AG09309 (cell line): ENCODE data around the gene ZRANB1.

ENCODE experiments used
- DNase-seq: peaks from one replicate; pipeline ENCODE4 v3.0.0-alpha.2; 2010; ENCODE audit warnings: low read depth
- H3K4me3 ChIP-seq: 2 replicates; pipeline ENCODE4 v1.5.1; 2011; ENCODE audit warnings: mild to moderate bottlenecking, low read depth, low read length, moderate library complexity; ENCODE audit not compliant: control insufficient read depth
- TF ChIP-seq, protein P1 (sequence below): IDR thresholded peaks from 2 replicates; pipeline ENCODE4 v1.5.1; 2011; ENCODE audit warnings: mild to moderate bottlenecking, low read depth, low read length, inconsistent platforms; ENCODE audit not compliant: insufficient read depth, control insufficient read depth; ENCODE audit errors: missing control alignments

The ZRANB1 gene

DNA sequence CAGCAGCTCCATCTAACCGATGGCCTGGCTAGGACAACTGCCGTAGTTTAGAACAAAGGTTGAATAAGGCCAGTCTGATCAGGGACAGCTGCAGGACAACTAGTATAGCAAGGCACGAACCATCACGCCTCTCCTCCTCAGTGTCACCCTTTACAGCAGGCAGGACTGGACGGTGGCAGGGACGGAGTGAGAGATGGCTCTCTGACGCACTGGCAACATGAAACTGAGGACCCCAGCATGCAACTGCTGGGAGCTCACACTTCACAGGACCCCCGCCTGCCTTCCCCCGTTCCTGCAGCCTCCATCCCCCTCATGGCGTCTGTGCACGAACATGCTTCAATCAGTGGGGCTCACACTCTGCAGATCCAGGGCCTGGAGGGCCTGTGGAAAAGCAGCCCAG lies 53.7 kb downstream of the ZRANB1 start:
- DNase-seq: no peak
- no peak overlapping the region for H3K4me3 ChIP-seq
- TF ChIP-seq, protein P1, sequence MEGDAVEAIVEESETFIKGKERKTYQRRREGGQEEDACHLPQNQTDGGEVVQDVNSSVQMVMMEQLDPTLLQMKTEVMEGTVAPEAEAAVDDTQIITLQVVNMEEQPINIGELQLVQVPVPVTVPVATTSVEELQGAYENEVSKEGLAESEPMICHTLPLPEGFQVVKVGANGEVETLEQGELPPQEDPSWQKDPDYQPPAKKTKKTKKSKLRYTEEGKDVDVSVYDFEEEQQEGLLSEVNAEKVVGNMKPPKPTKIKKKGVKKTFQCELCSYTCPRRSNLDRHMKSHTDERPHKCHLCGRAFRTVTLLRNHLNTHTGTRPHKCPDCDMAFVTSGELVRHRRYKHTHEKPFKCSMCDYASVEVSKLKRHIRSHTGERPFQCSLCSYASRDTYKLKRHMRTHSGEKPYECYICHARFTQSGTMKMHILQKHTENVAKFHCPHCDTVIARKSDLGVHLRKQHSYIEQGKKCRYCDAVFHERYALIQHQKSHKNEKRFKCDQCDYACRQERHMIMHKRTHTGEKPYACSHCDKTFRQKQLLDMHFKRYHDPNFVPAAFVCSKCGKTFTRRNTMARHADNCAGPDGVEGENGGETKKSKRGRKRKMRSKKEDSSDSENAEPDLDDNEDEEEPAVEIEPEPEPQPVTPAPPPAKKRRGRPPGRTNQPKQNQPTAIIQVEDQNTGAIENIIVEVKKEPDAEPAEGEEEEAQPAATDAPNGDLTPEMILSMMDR: no peak

DNA sequence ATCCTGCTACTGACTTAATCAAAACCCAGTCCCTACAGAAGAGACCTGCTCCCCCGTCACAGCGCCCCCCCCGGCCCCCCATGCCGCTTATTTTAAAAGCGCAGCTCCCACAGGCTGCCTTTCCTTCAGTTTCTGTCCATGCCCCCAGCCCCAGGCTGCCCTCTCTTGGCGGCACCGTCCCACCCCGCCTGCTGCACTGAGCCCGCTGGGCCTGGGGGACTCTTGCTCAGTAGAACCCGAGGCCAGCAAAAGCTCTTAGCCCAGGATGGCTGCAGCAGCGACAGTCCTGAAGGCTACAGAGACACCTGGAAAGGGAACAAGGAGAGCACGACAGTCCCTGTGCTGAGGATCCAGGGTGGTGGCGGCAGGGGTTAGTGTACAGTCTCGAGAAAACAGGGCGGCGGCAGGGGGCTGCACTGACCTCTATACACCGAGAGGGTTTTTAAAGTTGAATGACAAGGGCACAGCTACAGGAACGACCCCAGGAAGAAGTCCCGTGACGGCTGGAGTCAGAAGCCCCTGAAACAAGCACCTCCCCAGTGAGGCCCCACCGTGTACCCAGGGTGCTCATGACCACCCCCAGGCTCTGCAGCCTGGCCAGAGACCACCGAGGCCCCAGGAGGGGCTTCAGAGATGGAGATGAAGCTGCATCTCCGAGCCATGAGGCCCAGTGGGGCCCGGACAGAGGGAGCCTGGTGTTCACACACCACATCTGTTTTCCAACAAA lies 54.4 kb downstream of the ZRANB1 start:
- TF ChIP-seq, protein P1: no peak
- no peak for DNase-seq
- H3K4me3 ChIP-seq: no peak overlapping the region

DNA sequence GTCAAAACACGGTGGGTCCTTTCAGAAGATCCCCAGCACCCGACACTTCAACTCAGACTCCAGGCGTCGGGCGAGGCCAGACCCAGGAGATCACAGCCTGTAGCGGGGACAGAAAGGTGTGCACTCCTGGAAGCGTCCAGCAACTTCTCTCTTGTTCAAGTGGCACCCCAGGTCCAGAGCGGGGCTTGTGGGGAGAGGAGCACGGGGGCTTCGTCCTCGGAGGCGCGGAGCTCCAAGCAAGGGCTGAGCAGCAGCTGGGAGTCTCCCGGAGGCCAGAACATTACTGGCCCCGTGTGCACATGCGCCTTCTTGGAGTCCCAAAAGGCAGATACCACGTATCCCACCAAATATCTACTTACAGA lies 54.9 kb downstream of the ZRANB1 start:
- TF ChIP-seq, protein P1: no peak
- no peak for DNase-seq

DNA sequence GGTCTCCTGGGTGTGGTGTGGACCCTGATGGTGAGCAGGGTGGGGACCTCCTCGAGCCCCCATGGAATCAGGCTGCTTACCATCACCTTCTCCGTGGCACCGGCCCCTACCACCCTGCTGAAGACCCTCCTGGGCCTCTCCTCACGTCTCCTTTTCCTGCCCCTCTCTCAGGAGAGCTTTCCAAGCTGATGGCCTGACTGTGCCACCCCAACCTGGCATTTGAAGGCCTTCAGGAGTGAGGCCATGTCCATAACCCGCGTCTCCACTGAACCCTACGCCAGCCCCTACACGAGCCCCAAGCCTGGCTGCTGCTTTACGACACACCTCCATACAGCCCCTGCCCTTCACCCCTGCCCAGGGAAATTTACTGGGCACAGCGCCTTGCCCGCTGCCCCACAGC lies 55.4 kb downstream of the ZRANB1 start:
- TF ChIP-seq, protein P1: no peak
- H3K4me3 ChIP-seq: no peak overlapping the region
- no peak for DNase-seq

More for the DNA sequence above, 54.9 kb downstream of the ZRANB1 start:
- no peak overlapping the region for H3K4me3 ChIP-seq

DNA sequence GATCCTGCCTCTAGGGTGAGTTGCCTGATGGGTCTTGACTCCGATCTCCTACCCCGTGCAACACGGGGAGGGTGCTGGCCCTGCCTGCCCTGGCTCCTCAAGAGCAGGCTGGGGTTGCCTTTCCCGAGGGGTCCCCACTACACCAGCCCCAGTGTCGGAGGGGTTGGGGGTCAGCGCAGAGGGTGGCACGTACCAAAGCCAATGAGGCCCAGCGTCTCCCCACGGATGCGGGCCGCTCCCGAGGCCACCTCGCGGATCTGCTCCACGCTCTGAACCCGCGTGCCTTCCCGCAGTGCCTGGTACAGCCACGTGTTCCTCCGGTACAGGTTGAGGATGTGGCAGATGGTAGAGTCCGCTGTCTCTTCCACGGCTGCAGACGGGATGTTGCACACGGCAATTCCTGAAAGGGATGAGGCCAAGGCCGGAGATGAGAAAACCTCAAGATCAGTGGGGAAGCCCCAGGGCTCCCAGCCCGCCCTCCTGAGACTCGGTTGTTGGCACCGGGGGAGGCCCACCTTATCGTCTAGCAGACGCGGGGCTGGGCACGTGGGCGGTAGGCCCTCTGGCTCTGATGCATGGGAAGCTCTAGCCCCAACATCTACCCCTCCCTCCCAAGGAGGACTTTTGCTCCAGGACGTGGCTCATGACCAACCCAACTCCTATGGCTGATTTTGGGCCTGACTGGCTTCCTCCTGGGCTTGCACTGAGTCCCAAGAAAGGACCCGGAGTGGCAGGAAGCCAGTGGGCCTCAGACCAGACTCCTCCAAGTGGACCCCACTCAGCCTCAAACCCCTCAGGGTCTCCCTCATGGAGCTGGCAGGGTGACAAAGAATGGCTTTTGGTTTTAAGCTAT lies 56.1 kb downstream of the ZRANB1 start:
- no peak overlapping the region for H3K4me3 ChIP-seq
- DNase-seq: no peak
- TF ChIP-seq, protein P1: no peak

DNA sequence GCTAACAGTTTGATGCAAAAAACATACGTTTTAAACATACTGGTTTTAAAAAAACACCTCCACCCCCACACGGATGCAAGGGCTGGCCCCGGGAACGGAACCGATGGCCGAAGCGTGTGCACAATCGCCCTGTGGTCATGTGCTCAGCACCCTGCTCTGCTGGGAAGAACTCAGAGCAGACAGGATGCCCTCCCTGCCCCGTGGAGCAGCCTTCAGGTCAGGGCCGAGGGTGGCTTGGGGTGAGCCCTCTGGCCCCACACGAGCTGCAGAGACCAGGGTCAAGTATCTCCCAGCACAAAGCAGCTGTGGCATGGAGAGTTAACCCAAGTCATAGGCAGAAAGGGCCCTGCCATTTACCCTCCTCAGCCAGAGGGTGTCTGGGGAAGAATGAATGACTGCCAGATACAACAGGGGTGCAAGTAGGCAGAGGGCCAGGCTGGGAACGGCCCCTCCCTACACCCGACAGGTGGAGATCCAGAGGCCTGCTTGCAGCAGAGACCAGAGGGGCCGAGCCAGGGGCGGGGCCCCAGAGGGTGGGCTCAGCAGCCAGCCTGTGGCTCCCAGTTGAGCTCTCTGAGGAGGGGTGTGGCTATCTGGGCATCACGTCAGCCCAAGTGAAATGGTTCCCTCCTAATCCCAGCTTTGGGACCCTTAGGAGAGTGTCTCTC lies 56.8 kb downstream of the ZRANB1 start:
- DNase-seq: no peak
- TF ChIP-seq, protein P1: no peak
- H3K4me3 ChIP-seq: no peak overlapping the region
